ENCODE results near the gene LRP1B.

- TF ChIP-seq POLR2A (IDR thresholded peaks at IDR 0.05) (no peak), CTCF (IDR thresholded peaks at IDR 0.05) (no peak)
These were observed 531.1 kb downstream of the LRP1B start for GRCh38 chr2:141599721-141600120.

Measured in Peyer's patch (tissue), 4 donors.